HEK293 (cell line): ENCODE data around the gene ALKBH4.
A peak's percentile ranks its signal among the peaks of the same experiment; 100 is the strongest.

Experiments
- CTCF ChIA-PET: fragments of 350-600 bp; formaldehyde crosslinking; extraction: SDS; loops from one replicate; lab custom pipeline; 2021; ENCODE audit warnings: antibody characterized with exemption; lab: Yijun Ruan, JAX
- POLR2A ChIA-PET: fragments of 300-600 bp; formaldehyde crosslinking; extraction: SDS; loops from one replicate; lab custom pipeline; 2020; ENCODE audit warnings: antibody characterized with exemption, inconsistent platforms; lab: Yijun Ruan, JAX
- H3K27ac ChIP-seq: fragments of 200-500 bp; sonication (Bioruptor generic); 2 replicates; pipeline ENCODE4 v1.5.1; 2014; ENCODE audit warnings: low read depth, low read length, control low read depth, inconsistent platforms; ENCODE audit errors: extremely low read depth
- H3K36me3 ChIP-seq, 2 experiments: fragments of 200-500 bp in 1 of 2; sonication (Bioruptor generic) in 1 of 2; 1 replicate in 1 of 2; 2 replicates in 1 of 2; pipeline ENCODE4 v1.5.1; 2014 to 2017; ENCODE audit warnings: inconsistent platforms in 2 of 2, low read length in 2 of 2; ENCODE audit not compliant: control insufficient read depth in 2 of 2, insufficient read depth in 1 of 2
- H3K4me1 ChIP-seq: fragments of 200-500 bp; sonication (Bioruptor generic); 2 replicates; pipeline ENCODE4 v1.5.1; 2014; ENCODE audit warnings: mild to moderate bottlenecking, low read length, inconsistent platforms; ENCODE audit not compliant: control insufficient read depth, insufficient read depth
- H3K4me3 ChIP-seq: 2 replicates; pipeline ENCODE4 v1.5.1; 2011; ENCODE audit warnings: low read depth, mild to moderate bottlenecking, control low read depth, low read length, moderate library complexity
- H3K9me3 ChIP-seq: fragments of 200-500 bp; sonication (Bioruptor generic); 2 replicates; pipeline ENCODE4 v1.5.1; 2014; ENCODE audit warnings: low read depth, low read length, inconsistent platforms; ENCODE audit not compliant: control insufficient read depth, insufficient read depth
- BCL11A ChIP-seq: fragments of 450-650 bp; formaldehyde crosslinking; IDR thresholded peaks from 2 replicates; pipeline ENCODE4 v1.5.1; 2016; ENCODE audit warnings: low read depth, missing biosample characterization, missing genetic modification characterization
- GFI1B ChIP-seq: fragments of 450-650 bp; formaldehyde crosslinking; IDR thresholded peaks from 2 replicates; pipeline ENCODE4 v1.5.1; 2016; ENCODE audit warnings: missing biosample characterization, missing genetic modification characterization
- HOXA7 ChIP-seq: sonication (generic); formaldehyde crosslinking; IDR thresholded peaks from 2 replicates; pipeline ENCODE4 v1.8.1; 2022; ENCODE audit warnings: missing genetic modification reagents, borderline replicate concordance
- PRDM10 ChIP-seq: fragments of 450-650 bp; formaldehyde crosslinking; IDR thresholded peaks from 2 replicates; pipeline ENCODE4 v1.5.1; 2016; ENCODE audit warnings: missing biosample characterization, missing genetic modification characterization
- SALL2 ChIP-seq: fragments of 450-650 bp; formaldehyde crosslinking; IDR thresholded peaks from 2 replicates; pipeline ENCODE4 v1.5.0; 2017; ENCODE audit warnings: missing biosample characterization, mild to moderate bottlenecking, missing genetic modification characterization, borderline replicate concordance
- ZNF132 ChIP-seq: fragments of 450-650 bp; formaldehyde crosslinking; IDR thresholded peaks from 2 replicates; pipeline ENCODE4 v1.5.1; 2017; ENCODE audit warnings: missing biosample characterization, missing genetic modification characterization, borderline replicate concordance
- ZNF394 ChIP-seq: fragments of 450-650 bp; formaldehyde crosslinking; IDR thresholded peaks from 2 replicates; pipeline ENCODE4 v1.5.1; 2016; ENCODE audit warnings: missing biosample characterization, missing genetic modification characterization, mild to moderate bottlenecking, moderate library complexity, borderline replicate concordance
- ZNF416 ChIP-seq: fragments of 450-650 bp; formaldehyde crosslinking; IDR thresholded peaks from 2 replicates; pipeline ENCODE4 v1.5.1; 2016; ENCODE audit warnings: missing biosample characterization, missing genetic modification characterization
- ZNF423 ChIP-seq: fragments of 450-650 bp; formaldehyde crosslinking; IDR thresholded peaks from 2 replicates; pipeline ENCODE4 v1.5.1; 2016; ENCODE audit warnings: missing biosample characterization, missing genetic modification characterization
- ZNF521 ChIP-seq: fragments of 450-650 bp; formaldehyde crosslinking; IDR thresholded peaks from 2 replicates; pipeline ENCODE4 v1.5.1; 2017; ENCODE audit warnings: missing biosample characterization, mild to moderate bottlenecking, missing genetic modification characterization
- ZNF560 ChIP-seq: fragments of 450-650 bp; formaldehyde crosslinking; IDR thresholded peaks from 2 replicates; pipeline ENCODE4 v1.5.1; 2017; ENCODE audit warnings: missing biosample characterization, missing genetic modification characterization, borderline replicate concordance
- ZNF600 ChIP-seq: fragments of 450-650 bp; formaldehyde crosslinking; IDR thresholded peaks from 2 replicates; pipeline ENCODE4 v1.5.1; 2016; ENCODE audit warnings: missing biosample characterization, missing genetic modification characterization
- ZNF623 ChIP-seq: fragments of 450-650 bp; formaldehyde crosslinking; IDR thresholded peaks from 2 replicates; pipeline ENCODE4 v1.5.1; 2016; ENCODE audit warnings: missing biosample characterization, missing genetic modification characterization
- ZNF660 ChIP-seq: fragments of 450-650 bp; IDR thresholded peaks from 2 replicates; pipeline ENCODE4 v1.5.1; 2018; ENCODE audit warnings: missing biosample characterization, mild to moderate bottlenecking, missing genetic modification characterization
- TF ChIP-seq, protein P1 (sequence below): fragments of 450-650 bp; formaldehyde crosslinking; IDR thresholded peaks from 2 replicates; pipeline ENCODE4 v1.5.1; 2017; ENCODE audit warnings: missing biosample characterization, mild to moderate bottlenecking, missing genetic modification characterization, moderate library complexity
- TF ChIP-seq, protein P2 (sequence below): fragments of 450-650 bp; formaldehyde crosslinking; IDR thresholded peaks from 2 replicates; pipeline ENCODE4 v1.5.1; 2017; ENCODE audit warnings: missing biosample characterization, missing genetic modification characterization
- TF ChIP-seq, protein P3 (sequence below): fragments of 450-650 bp; formaldehyde crosslinking; IDR thresholded peaks from 2 replicates; pipeline ENCODE4 v1.5.1; 2016; ENCODE audit warnings: missing biosample characterization, missing genetic modification characterization, borderline replicate concordance

ALKBH4 gene

GRCh38 chr7:102469972-102470825 is 5.5 kb upstream of the ALKBH4 start:
- peak; percentile 60 for TF ChIP-seq PRDM10 (tag by site-specific recombination)
- TF ChIP-seq ZNF623 (tag by site-specific recombination), result peak; percentile 46; the same call in 1 of the 2 replicates
- TF ChIP-seq ZNF521 (tag by site-specific recombination), result no peak
- Histone ChIP-seq H3K9me3 (no peaks in the 10 kb centered on the region), H3K27ac (no peak overlapping the region), H3K36me3 (peaks cover 0 to 56% of the 10 kb centered on the region in 2 experiments; a peak in 2 of 3 replicates), H3K4me3 (no peak overlapping the region), H3K4me1 (no peaks in the 10 kb centered on the region; the same call in 1 of the 2 replicates)
- POLR2A ChIA-PET, result no interaction called here
- CTCF ChIA-PET, result no interaction called here

GRCh38 chr7:102469351-102469971 is 4.8 kb upstream of the ALKBH4 start:
- ChIA-PET CTCF (no interaction called here), POLR2A (no interaction called here)
- Histone ChIP-seq H3K4me1 (no peaks in the 10 kb centered on the region; the same call in 1 of the 2 replicates), H3K9me3 (no peaks in the 10 kb centered on the region), H3K27ac (no peak overlapping the region)
- TF ChIP-seq SALL2, result no peak
- no peak for TF ChIP-seq ZNF600 (tag by site-specific recombination)
- no peak for TF ChIP-seq ZNF660
- TF ChIP-seq, protein P1, sequence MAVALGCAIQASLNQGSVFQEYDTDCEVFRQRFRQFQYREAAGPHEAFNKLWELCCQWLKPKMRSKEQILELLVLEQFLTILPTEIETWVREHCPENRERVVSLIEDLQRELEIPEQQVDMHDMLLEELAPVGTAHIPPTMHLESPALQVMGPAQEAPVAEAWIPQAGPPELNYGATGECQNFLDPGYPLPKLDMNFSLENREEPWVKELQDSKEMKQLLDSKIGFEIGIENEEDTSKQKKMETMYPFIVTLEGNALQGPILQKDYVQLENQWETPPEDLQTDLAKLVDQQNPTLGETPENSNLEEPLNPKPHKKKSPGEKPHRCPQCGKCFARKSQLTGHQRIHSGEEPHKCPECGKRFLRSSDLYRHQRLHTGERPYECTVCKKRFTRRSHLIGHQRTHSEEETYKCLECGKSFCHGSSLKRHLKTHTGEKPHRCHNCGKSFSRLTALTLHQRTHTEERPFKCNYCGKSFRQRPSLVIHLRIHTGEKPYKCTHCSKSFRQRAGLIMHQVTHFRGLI (tag by site-specific recombination), result no peak
- no peak for TF ChIP-seq ZNF132
- no peak for TF ChIP-seq ZNF423
- no peak for TF ChIP-seq ZNF416
- TF ChIP-seq HOXA7, result no peak
- no peak for TF ChIP-seq GFI1B (tag by site-specific recombination)
- TF ChIP-seq ZNF560 (tag by site-specific recombination), result no peak
- no peak for TF ChIP-seq ZNF394 (tag by site-specific recombination)
- TF ChIP-seq, protein P2, sequence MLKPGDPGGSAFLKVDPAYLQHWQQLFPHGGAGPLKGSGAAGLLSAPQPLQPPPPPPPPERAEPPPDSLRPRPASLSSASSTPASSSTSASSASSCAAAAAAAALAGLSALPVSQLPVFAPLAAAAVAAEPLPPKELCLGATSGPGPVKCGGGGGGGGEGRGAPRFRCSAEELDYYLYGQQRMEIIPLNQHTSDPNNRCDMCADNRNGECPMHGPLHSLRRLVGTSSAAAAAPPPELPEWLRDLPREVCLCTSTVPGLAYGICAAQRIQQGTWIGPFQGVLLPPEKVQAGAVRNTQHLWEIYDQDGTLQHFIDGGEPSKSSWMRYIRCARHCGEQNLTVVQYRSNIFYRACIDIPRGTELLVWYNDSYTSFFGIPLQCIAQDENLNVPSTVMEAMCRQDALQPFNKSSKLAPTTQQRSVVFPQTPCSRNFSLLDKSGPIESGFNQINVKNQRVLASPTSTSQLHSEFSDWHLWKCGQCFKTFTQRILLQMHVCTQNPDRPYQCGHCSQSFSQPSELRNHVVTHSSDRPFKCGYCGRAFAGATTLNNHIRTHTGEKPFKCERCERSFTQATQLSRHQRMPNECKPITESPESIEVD (tag by site-specific recombination), result no peak
- TF ChIP-seq, protein P3, sequence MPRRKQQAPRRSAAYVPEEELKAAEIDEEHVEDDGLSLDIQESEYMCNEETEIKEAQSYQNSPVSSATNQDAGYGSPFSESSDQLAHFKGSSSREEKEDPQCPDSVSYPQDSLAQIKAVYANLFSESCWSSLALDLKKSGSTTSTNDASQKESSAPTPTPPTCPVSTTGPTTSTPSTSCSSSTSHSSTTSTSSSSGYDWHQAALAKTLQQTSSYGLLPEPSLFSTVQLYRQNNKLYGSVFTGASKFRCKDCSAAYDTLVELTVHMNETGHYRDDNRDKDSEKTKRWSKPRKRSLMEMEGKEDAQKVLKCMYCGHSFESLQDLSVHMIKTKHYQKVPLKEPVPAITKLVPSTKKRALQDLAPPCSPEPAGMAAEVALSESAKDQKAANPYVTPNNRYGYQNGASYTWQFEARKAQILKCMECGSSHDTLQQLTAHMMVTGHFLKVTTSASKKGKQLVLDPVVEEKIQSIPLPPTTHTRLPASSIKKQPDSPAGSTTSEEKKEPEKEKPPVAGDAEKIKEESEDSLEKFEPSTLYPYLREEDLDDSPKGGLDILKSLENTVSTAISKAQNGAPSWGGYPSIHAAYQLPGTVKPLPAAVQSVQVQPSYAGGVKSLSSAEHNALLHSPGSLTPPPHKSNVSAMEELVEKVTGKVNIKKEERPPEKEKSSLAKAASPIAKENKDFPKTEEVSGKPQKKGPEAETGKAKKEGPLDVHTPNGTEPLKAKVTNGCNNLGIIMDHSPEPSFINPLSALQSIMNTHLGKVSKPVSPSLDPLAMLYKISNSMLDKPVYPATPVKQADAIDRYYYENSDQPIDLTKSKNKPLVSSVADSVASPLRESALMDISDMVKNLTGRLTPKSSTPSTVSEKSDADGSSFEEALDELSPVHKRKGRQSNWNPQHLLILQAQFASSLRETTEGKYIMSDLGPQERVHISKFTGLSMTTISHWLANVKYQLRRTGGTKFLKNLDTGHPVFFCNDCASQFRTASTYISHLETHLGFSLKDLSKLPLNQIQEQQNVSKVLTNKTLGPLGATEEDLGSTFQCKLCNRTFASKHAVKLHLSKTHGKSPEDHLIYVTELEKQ (tag by site-specific recombination), result no peak
- TF ChIP-seq BCL11A (tag by site-specific recombination), result no peak
- TF ChIP-seq, all 188 proteins: peak for 0
- no peak overlapping the region for H3K4me3 ChIP-seq
- H3K36me3 ChIP-seq, result peaks cover 0 to 56% of the 10 kb centered on the region in 2 experiments; a peak in 2 of 3 replicates
